Loucy (cell line): ENCODE data around the gene GABBR2.

Experiments
- H2AFZ ChIP-seq: fragments of 200-600 bp; sonication (generic); 2 replicates; pipeline ENCODE4 v1.6.0; 2016; ENCODE audit warnings: antibody characterized with exemption, mild to moderate bottlenecking, low read length, moderate library complexity
- H3F3A ChIP-seq: fragments of 200-600 bp; 2 replicates; pipeline ENCODE4 v1.6.0; 2016; ENCODE audit warnings: antibody characterized with exemption, low read depth, mild to moderate bottlenecking
- H3K27me3 ChIP-seq: fragments of 200-600 bp; sonication (generic); 2 replicates; pipeline ENCODE4 v1.6.1; 2014; ENCODE audit warnings: low read length, mild to moderate bottlenecking; ENCODE audit not compliant: insufficient read depth, poor library complexity, severe bottlenecking
- H3K36me3 ChIP-seq: fragments of 200-600 bp; sonication (generic); 2 replicates; pipeline ENCODE4 v1.6.1; 2016; ENCODE audit warnings: low read length; ENCODE audit not compliant: insufficient read depth
- H3K4me1 ChIP-seq: fragments of 200-600 bp; sonication (generic); 2 replicates; pipeline ENCODE4 v1.5.1; 2014; ENCODE audit warnings: low read length, mild to moderate bottlenecking; ENCODE audit not compliant: insufficient read depth, poor library complexity, severe bottlenecking
- H3K4me2 ChIP-seq: fragments of 200-600 bp; sonication (generic); 2 replicates; pipeline ENCODE4 v1.6.0; 2014; ENCODE audit warnings: antibody characterized with exemption, low read length, low read depth, mild to moderate bottlenecking; ENCODE audit not compliant: poor library complexity, severe bottlenecking
- H3K4me3 ChIP-seq: fragments of 200-600 bp; sonication (generic); 2 replicates; pipeline ENCODE4 v1.5.1; 2014; ENCODE audit warnings: low read length, mild to moderate bottlenecking, mixed read lengths; ENCODE audit not compliant: poor library complexity, severe bottlenecking
- H3K79me2 ChIP-seq: fragments of 200-600 bp; sonication (generic); 2 replicates; pipeline ENCODE4 v1.6.1; 2014; ENCODE audit warnings: low read length; ENCODE audit not compliant: insufficient read depth
- H3K9ac ChIP-seq: fragments of 200-600 bp; sonication (generic); 2 replicates; pipeline ENCODE4 v1.6.0; 2014; ENCODE audit warnings: mild to moderate bottlenecking, low read depth, low read length, moderate library complexity; ENCODE audit not compliant: poor library complexity, severe bottlenecking
- H3K9me2 ChIP-seq: fragments of 200-600 bp; sonication (generic); replicated peaks from 2 replicates; pipeline ENCODE4 v1.6.1; 2016; ENCODE audit warnings: low read depth, low read length, mixed read lengths
- H3K9me3 ChIP-seq: fragments of 200-600 bp; sonication (generic); 2 replicates; pipeline ENCODE4 v1.6.1; 2014; ENCODE audit warnings: mild to moderate bottlenecking, antibody characterized with exemption, low read length, low read depth; ENCODE audit not compliant: insufficient read depth
- H4K20me1 ChIP-seq: fragments of 200-600 bp; sonication (generic); 2 replicates; pipeline ENCODE4 v1.6.0; 2014; ENCODE audit warnings: antibody characterized with exemption, low read length, mild to moderate bottlenecking; ENCODE audit not compliant: insufficient read depth, poor library complexity, severe bottlenecking
- CTCF ChIP-seq: fragments of 200-600 bp; sonication (generic); conservative IDR thresholded peaks from 2 replicates; pipeline ENCODE4 v1.5.1; 2014; ENCODE audit warnings: mild to moderate bottlenecking, antibody characterized with exemption, low read length
- EZH2phosphoT487 ChIP-seq: fragments of 200-600 bp; IDR thresholded peaks from 2 replicates; pipeline ENCODE4 v1.6.1; 2018; ENCODE audit warnings: antibody characterized with exemption, mild to moderate bottlenecking, moderate library complexity, borderline replicate concordance

GABBR2 gene

GRCh38 chr9:98519641-98520040 lies 189.1 kb downstream of the GABBR2 start:
- no peaks in the 10 kb centered on the region for H3K36me3 ChIP-seq
- no peaks in the 10 kb centered on the region for H3F3A ChIP-seq
- no peaks in the 10 kb centered on the region for H3K79me2 ChIP-seq
- no peak overlapping the region for H3K4me2 ChIP-seq
- no peaks in the 10 kb centered on the region for H3K9me3 ChIP-seq
- no peak overlapping the region for H3K9ac ChIP-seq
- H2AFZ ChIP-seq: no peak overlapping the region
- H3K9me2 ChIP-seq: no peaks in the 10 kb centered on the region
- no peaks in the 10 kb centered on the region for H3K27me3 ChIP-seq
- H4K20me1 ChIP-seq: no peaks in the 10 kb centered on the region
- no peaks in the 10 kb centered on the region for H3K4me1 ChIP-seq
- no peak overlapping the region for H3K4me3 ChIP-seq
- no peak for TF ChIP-seq CTCF
- no peak for TF ChIP-seq EZH2phosphoT487

GRCh38 chr9:98518556-98518955 lies 190.2 kb downstream of the GABBR2 start:
- H2AFZ ChIP-seq: no peak overlapping the region
- H4K20me1 ChIP-seq: no peaks in the 10 kb centered on the region
- TF ChIP-seq EZH2phosphoT487 (no peak), CTCF (no peak)
- no peaks in the 10 kb centered on the region for H3K9me2 ChIP-seq
- no peaks in the 10 kb centered on the region for H3F3A ChIP-seq
- H3K4me1 ChIP-seq: no peaks in the 10 kb centered on the region
- no peak overlapping the region for H3K4me2 ChIP-seq
- no peak overlapping the region for H3K4me3 ChIP-seq
- H3K9me3 ChIP-seq: no peaks in the 10 kb centered on the region
- no peak overlapping the region for H3K9ac ChIP-seq
- no peaks in the 10 kb centered on the region for H3K79me2 ChIP-seq
- no peaks in the 10 kb centered on the region for H3K36me3 ChIP-seq
- no peaks in the 10 kb centered on the region for H3K27me3 ChIP-seq

GRCh38 chr9:98517761-98518160 lies 191.0 kb downstream of the GABBR2 start:
- no peaks in the 10 kb centered on the region for H3K9me2 ChIP-seq

More at GRCh38 chr9:98517761-98518160, 191.0 kb downstream of the GABBR2 start:
- Histone ChIP-seq H3K9me3 (no peaks in the 10 kb centered on the region), H2AFZ (no peak overlapping the region), H4K20me1 (no peaks in the 10 kb centered on the region), H3K79me2 (no peaks in the 10 kb centered on the region), H3K4me3 (no peak overlapping the region), H3K4me1 (no peaks in the 10 kb centered on the region), H3K9ac (no peak overlapping the region), H3K4me2 (no peak overlapping the region), H3K27me3 (no peaks in the 10 kb centered on the region), H3F3A (no peaks in the 10 kb centered on the region), H3K36me3 (no peaks in the 10 kb centered on the region)
- TF ChIP-seq CTCF: no peak
- TF ChIP-seq EZH2phosphoT487: no peak
